Stimulated activated CD4-positive, alpha-beta T cell treated with anti-CD3 and anti-CD28 coated beads, Interleukin-12 subunit alpha, Interleukin-12 subunit beta, amount 100 ng/mL, for 4 hours (primary cell): ENCODE measurements around the gene PRKG1.
"Not testable (repeated sequence)": the region's sequence is repeated elsewhere in the genome, so short reads cannot be mapped to it uniquely, and the experiment has no call there.

ENCODE experiments used
- DNase-seq: peaks from one replicate; pipeline ENCODE4 v3.0.0-alpha.2; 2020

PRKG1 gene

DNA sequence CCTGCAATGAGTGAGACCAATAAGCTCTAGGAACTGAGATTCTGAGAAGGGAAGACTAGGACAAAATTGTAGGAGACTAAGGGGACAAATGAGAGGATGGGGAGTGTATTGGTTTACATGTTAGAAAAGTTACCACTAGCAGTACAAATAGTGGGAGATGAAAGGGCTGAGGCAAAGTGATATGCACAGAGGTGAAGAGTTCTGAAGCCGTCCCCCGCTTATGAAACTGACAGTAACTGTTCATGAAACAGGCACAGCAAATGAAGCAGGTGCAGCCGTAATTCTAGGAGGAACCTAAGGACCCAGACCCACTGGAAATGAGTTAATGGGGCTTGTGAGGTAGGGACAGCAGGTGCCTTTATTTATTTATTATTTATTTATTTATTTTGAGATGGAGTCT is 211.3 kb downstream of the PRKG1 start:
- DNase-seq, result no peak

DNA sequence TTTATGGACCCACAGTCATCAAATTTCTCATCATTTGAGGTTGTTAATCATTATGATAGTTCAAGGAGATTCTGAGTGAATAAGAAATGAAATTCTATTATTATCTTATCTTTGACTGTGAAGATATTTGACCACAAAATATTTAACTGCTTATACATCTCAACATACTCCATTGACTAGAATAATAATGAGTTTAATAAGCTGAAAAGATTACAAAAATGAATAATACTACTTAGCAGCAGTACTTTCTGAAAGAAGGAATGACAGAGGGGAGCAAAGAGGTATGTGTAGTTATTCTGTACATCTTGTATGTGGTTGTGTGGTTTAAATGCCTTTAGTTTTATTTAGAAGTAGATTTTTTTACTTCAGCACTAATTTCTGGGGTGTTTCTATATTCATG is 214.2 kb downstream of the PRKG1 start:
- no peak for DNase-seq

- DNase-seq, result no peak
Measured at GRCh38 chr10:51289519-51289918, 215.2 kb downstream of the PRKG1 start.

- DNase-seq, result no peak
Measured at GRCh38 chr10:51291961-51292360, 217.7 kb downstream of the PRKG1 start.

GRCh38 chr10:51297438-51297837 is 223.2 kb downstream of the PRKG1 start:
- no peak for DNase-seq

DNA sequence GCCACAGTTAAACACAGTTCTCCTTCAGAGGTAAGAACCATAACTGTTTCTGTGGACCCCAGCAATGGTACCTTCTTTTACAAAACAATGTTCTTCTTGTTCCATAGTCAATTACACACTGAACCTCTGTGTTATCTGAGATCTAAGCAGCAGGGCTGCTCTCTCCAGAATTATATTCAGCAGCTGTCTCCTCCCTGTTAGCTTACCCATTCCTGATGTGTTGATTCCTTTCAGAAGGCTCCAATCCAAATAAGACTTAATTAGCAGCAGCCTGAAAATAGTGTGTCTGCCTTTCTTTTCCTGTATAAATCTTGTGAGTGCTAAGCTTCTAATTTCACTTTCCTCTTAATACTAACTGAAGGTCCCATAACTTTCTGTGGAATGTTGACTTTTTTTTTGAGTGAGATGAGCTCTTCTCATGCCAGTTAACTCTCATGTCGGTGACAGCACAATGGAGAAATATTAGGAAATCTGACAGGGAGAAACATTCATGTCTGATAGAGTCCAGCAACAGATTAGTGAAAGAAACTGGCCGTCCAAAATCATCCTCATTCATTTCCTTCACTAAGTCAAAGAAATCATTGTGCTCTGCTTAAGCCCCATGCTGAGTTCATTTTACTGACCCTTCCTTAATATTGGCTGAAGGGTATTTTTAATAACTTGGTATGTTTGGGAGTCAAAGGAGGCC is 226.5 kb downstream of the PRKG1 start:
- DNase-seq, result no peak

- DNase-seq, result no peak
Measured at GRCh38 chr10:51301644-51302043, 227.4 kb downstream of the PRKG1 start.

- no peak for DNase-seq
Measured at GRCh38 chr10:51302316-51302715, 228.0 kb downstream of the PRKG1 start.

DNA sequence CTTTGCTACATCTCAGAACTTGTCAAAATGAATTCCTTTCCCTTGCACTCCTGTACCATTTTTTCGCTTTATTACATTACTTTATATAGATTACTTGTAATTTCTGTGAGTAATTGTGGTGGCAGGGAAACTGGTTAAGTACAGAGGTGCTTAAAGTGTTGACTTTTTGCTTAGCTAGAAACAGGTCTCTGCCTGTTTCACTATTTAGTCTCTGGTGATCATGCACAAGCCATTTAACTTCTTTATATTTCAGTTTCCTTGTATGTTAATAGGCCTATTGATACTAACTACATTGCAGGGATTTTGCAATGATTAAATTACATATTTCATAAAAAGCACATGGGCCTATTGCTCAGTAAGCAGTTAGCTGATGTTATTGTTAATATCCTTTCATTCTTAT is 233.8 kb downstream of the PRKG1 start:
- no peak for DNase-seq

GRCh38 chr10:51311228-51311627 is 236.9 kb downstream of the PRKG1 start:
- no peak for DNase-seq

- no peak for DNase-seq
Measured at GRCh38 chr10:51312817-51313216, 238.5 kb downstream of the PRKG1 start.

GRCh38 chr10:51313251-51313650 is 239.0 kb downstream of the PRKG1 start:
- DNase-seq, result no peak

- no peak for DNase-seq
Measured at GRCh38 chr10:51313773-51314478, 239.6 kb downstream of the PRKG1 start.

DNA sequence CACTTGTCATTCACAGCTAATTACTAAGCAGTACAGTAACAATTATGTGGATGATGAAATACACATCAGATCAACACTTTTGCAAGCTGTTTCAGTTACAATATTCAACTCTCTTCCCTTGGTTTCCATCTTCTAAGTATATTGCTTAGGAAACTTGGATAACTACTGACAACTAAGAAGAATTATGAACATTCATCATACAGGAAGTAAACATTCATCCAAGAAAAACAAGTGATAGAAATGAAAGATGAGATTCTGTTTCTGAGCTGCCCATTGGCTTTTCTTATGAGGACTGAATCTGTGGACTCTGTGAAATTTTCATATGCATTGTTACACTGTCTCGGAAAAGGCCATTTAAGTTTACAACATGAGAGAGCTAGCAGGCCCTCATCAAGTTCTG is 240.2 kb downstream of the PRKG1 start:
- DNase-seq, result no peak

DNA sequence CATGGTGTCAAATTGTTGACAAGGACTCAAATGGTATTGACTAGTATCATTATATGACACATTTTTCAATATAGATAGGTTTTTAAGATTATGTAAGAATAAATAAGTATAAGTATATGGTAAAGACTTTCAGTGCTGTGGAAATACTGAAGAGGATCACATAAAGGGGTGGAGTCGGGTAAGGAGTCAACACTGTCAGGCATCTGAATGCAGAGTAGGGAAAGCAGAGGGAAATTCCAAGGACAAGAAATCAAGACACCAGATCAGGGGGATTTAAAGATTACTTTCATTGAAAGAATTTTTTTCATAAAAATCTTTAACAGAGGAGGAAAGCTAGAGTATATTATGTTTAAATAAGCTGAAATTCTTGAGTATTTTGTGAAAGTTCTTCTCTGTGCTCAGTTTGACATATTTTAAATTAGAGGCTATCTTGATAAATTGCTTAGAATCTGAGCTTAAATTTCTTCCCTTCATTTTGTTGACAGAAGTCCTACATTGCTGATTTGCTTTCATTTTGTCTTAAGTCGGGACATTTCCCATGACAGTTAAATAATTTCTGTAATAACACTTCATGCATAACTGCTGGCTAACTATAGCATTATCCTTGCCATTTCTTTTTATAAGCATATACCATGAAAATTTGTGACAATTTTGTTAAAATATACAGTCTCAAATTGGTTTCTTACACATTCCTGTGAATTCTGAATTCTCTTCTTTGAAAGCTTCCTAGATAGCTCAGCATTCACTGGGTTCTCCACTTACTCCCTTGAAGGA is 244.3 kb downstream of the PRKG1 start:
- DNase-seq, result no peak

GRCh38 chr10:51319173-51319435 is 244.8 kb downstream of the PRKG1 start:
- DNase-seq, result no peak

DNA sequence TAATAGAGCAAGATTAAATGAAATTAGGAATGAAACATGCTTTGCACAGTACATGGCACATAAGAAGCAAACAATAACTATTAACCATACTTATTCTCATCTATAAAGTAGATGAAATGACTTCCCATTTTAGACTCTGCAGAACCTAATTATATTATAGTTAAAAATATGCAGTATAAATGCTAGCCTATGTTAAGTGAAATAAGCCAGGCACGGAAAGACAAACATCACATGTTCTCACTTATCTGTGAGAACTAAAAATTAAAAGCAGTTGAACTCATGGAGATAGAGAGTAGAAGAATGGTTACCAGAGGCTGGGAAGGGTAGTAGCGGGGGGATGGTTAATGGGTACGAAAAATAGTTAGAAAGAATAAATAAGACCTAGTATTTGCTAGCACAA is 247.0 kb downstream of the PRKG1 start:
- DNase-seq, result no peak

DNA sequence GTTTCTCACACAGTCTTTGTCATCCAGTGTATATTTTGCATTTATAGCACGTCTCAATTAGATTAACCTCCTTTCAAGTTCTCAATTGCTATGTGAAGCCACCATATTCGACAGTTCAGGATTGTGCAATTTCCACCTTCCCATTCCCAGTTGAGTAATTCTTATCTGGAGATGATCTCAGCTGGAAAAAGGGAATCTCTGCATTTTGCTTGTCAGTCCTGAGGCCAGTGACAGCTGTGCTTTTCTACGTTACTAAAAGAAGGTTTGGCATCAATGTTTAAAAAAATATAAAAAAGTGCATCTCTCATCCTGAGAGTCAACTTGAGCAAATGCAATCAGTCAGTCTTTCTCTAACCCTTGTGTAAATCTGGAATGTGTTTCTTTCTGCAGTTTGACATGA is 247.7 kb downstream of the PRKG1 start:
- no peak for DNase-seq

DNA sequence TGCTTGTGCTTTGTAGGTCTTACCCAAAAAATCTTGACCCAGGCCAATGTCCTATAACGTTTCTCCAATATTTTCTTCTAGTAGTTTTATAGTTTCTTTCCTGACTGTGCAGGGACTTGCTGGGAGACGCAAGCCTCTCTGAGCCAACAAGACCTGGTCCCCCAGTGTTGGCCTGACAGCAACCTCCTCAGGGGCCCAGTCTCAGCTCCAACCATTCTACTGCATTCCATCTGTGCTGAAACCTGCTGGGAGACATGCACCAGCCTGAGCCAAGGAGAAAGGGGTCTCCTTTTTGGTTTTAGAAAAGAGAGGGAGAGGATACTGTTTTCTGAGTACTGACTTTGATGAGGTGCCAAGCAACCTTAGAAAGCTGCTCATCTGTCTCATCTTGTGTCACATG is 251.4 kb downstream of the PRKG1 start:
- DNase-seq, result no peak

DNA sequence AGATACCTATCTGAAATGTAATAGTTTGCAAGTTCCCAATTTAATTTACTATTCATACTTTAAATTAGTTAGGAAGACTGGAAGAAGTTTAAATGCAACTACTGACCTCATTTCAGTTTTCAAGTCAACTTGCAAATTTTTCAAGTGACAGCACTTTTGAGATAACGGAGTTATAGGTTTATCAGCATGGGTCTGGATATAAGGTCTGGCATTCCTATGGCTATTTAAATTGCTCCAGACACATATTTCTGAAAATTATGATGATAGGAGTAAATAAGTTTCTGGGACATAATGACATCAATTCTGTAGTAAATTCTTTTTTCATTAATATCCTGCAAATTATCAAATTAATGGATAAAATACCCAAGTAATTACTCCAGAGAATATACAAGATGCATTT is 251.9 kb downstream of the PRKG1 start:
- DNase-seq, result no peak

DNA sequence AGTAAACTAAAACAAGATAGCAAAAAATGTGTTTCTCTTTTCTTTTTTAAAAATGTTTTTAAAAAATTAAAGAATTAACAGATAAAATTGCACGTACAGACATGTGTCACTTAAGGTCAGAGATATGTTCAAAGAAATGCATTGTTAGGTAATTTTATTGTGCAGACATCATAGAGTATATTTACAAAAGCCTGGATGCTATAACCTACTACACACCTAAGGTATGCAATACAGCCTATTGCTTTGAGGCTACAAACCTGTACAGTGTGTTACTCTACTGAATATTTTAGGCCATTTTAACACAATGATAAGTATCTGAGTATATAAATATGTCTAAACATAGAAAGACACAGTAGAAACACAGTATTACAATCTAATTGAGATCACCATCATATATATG is 253.1 kb downstream of the PRKG1 start:
- DNase-seq, result no peak

DNA sequence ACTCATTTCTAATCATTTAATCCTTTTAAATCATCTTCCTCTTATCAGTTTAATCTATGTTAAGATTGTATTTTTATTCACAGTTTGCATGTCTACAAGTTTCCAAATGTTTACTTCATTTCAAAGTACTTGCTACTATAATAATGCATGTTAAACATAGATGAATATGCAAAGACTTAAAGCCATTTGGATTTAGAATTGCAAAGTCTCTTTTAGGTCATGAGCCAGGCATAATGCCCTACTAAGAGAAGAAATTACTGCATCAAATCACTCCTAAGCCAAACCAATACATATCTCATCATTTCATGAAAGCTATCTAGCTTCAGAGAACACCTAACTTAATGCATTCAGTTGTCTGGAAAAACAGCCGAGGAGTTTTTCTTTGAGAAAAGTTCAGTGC is 266.1 kb downstream of the PRKG1 start:
- no peak for DNase-seq

DNA sequence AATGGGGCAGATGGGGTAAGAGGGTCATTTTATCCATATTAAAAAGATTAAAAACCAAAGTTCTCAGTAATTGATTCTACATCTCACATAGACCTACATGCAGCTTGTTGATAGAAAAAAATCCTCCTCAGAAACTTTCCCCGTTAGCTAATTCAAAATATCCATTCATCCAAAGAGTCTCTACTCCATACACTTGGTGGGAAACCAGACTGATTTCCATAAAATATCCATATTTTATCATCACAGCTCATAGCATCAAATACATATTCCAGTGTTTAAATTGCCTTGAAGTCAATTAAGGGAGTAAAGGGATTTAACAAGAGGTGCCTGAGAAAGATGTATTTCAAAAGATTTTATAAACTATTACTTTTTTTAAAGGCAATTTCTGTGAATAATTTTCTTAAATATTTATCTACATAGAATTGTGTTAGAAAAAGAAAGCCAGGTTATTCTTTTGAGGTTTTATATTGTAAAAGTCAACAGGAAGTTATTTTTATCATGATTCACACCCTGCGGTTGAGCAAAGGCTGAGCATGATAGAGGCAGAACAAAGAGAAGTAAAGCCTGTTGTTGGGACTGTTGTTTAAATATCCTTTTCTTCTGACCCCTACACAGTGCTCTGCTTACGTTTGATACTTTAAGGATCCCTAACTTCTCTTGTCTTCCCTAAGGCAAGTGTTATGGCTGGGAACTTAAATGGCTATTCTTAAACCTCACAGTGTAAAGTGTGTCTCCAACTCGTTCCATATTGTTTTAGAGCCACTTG is 266.7 kb downstream of the PRKG1 start:
- no peak for DNase-seq

DNA sequence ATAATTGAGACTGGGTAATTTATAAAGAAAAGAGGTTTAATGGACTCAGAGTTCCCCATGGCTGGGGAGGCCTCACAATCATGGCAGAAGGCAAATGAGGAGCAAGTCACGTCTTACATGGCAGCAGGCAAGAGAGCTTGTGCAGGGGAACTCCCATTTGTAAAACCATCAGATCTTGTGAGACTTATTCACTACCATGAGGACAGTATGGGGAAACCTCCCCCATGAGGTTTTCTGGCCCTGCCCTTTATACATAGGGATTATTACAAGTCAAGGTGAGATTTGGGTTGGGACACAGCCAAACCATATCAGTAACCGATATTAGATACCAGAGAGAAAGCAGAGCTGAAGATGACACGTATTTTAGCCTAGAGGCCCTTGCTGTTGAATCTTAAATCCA is 267.5 kb downstream of the PRKG1 start:
- not testable (repeated sequence) for DNase-seq
